Endothelial cell of umbilical vein (primary cell): Measurements from ENCODE around the gene PARK7. TPM values are rescaled to one million over a fixed set of nuclear protein-coding genes. Genes with fewer than 3 reads are reported as not detected.

Source experiments
- BruUV-seq: library from RNA; stranded (reverse); fragments of 400-500 nt; replicated peaks from 2 replicates; lab custom pipeline; 2021; lab: Mats Ljungman, UMichigan
- CTCF ChIA-PET: fragments of 300-600, 350-600 bp; sonication (Branson Sonifier 250); formaldehyde crosslinking; loops from one replicate; lab custom pipeline; 2021; ENCODE audit warnings: antibody characterized with exemption, inconsistent platforms; lab: Charles Lee
- POLR2A ChIA-PET: fragments of 300-600, 350-600 bp; sonication (Branson Sonifier 250); formaldehyde crosslinking; loops from one replicate; lab custom pipeline; 2021; ENCODE audit warnings: antibody characterized with exemption, inconsistent platforms; lab: Charles Lee
- DNase-seq: peaks from one replicate; pipeline ENCODE4 v3.0.0-alpha.2; 2011; ENCODE audit warnings: low read depth, low spot score
- FAIRE-seq: peaks from 2 replicates; lab custom pipeline; 2011; peaks lifted over from hg19 to GRCh38; lab: Jason Lieb, UNC
- H2AFZ ChIP-seq: 2 replicates; pipeline ENCODE4 v1.6.0; 2012; ENCODE audit warnings: low read depth, low read length, control low read depth, inconsistent platforms
- H3K27ac ChIP-seq: 2 replicates; pipeline ENCODE4 v1.5.1; 2011; ENCODE audit warnings: low read depth, mild to moderate bottlenecking, control low read depth, low read length, moderate library complexity; ENCODE audit not compliant: insufficient read depth
- H3K27me3 ChIP-seq, 2 experiments: 2 replicates each; pipeline versions ENCODE4 v1.6.0 to v1.6.1; 2011; ENCODE audit warnings: low read length in 2 of 2, mixed read lengths in 1 of 2; ENCODE audit not compliant: control insufficient read depth in 2 of 2, insufficient read depth in 2 of 2
- H3K36me3 ChIP-seq, 2 experiments: 2 replicates in 1 of 2; 3 replicates in 1 of 2; pipeline ENCODE4 v1.5.1; 2011; ENCODE audit warnings: low read length in 2 of 2, mild to moderate bottlenecking in 1 of 2, moderate library complexity in 1 of 2; ENCODE audit not compliant: control insufficient read depth in 2 of 2, insufficient read depth in 2 of 2; ENCODE audit errors: extremely low read depth in 1 of 2
- H3K4me1 ChIP-seq: 3 replicates; pipeline ENCODE4 v1.5.1; 2011; ENCODE audit warnings: mild to moderate bottlenecking, low read length; ENCODE audit not compliant: control insufficient read depth, insufficient read depth; ENCODE audit errors: extremely low read depth
- H3K4me2 ChIP-seq: 2 replicates; pipeline ENCODE4 v1.6.1; 2011; ENCODE audit warnings: low read length, control low read depth, mixed read lengths; ENCODE audit not compliant: insufficient read depth
- H3K4me3 ChIP-seq, 3 experiments: fragments of 200-600 bp in 1 of 3; sonication (generic), shearing (Covaris generic) in 1 of 3; replicated peaks in 1 of 3; 2 replicates each; pipeline ENCODE4 v1.5.1; 2011 to 2016; ENCODE audit warnings: control low read depth in 3 of 3, low read length in 3 of 3, mild to moderate bottlenecking in 2 of 3, inconsistent platforms in 1 of 3, low read depth in 1 of 3, moderate library complexity in 1 of 3; ENCODE audit not compliant: insufficient read depth in 1 of 3
- H3K79me2 ChIP-seq: 2 replicates; pipeline ENCODE4 v1.6.0; 2012; ENCODE audit warnings: low read length, inconsistent platforms; ENCODE audit not compliant: control insufficient read depth, insufficient read depth
- H3K9ac ChIP-seq: replicated peaks from 2 replicates; pipeline ENCODE3; 2011; ENCODE audit warnings: low read length, control low read depth; ENCODE audit not compliant: insufficient read depth; ENCODE audit errors: extremely low read depth
- H3K9me1 ChIP-seq: replicated peaks from 3 replicates; pipeline ENCODE4 v1.6.0; 2011; ENCODE audit warnings: mild to moderate bottlenecking, low read length; ENCODE audit not compliant: control insufficient read depth, insufficient read depth; ENCODE audit errors: extremely low read depth
- H3K9me3 ChIP-seq: replicated peaks from 2 replicates; pipeline ENCODE4 v1.5.1; 2012; ENCODE audit warnings: low read length, inconsistent platforms; ENCODE audit not compliant: control insufficient read depth, insufficient read depth
- H4K20me1 ChIP-seq: replicated peaks from 2 replicates; pipeline ENCODE3; 2011; ENCODE audit warnings: mild to moderate bottlenecking, low read length; ENCODE audit not compliant: control insufficient read depth, insufficient read depth; ENCODE audit errors: extremely low read depth
- CTCF ChIP-seq, 2 donors: IDR thresholded peaks; 1 replicate in 1 of 2; 2 replicates in 1 of 2; pipeline ENCODE4 v1.5.1; 2011; ENCODE audit warnings: low read length in 2 of 2, mild to moderate bottlenecking in 2 of 2, moderate library complexity in 2 of 2, control low read depth in 1 of 2, inconsistent platforms in 1 of 2, low read depth in 1 of 2; ENCODE audit not compliant: insufficient read depth in 1 of 2; ENCODE audit errors: extremely low read depth in 1 of 2
- FOS ChIP-seq: IDR thresholded peaks from 2 replicates; pipeline ENCODE4 v1.6.1; 2011; ENCODE audit warnings: mild to moderate bottlenecking, low read length, moderate library complexity, borderline replicate concordance; ENCODE audit not compliant: insufficient read depth
- GATA2 ChIP-seq: IDR thresholded peaks from 2 replicates; pipeline ENCODE4 v1.7.0; 2011; ENCODE audit warnings: low read depth, mild to moderate bottlenecking, moderate library complexity, mixed read lengths, low read length; ENCODE audit not compliant: insufficient read length, insufficient read depth
- JUN ChIP-seq: IDR thresholded peaks from 2 replicates; pipeline ENCODE4 v1.6.1; 2011; ENCODE audit warnings: borderline replicate concordance, low read depth; ENCODE audit not compliant: insufficient read length, insufficient read depth
- POLR2A ChIP-seq: IDR thresholded peaks from 2 replicates; pipeline ENCODE4 v1.6.1; 2012; ENCODE audit warnings: low read depth, mild to moderate bottlenecking, control low read depth, low read length
- POLR2AphosphoS5 ChIP-seq: IDR thresholded peaks from 2 replicates; pipeline ENCODE4 v1.6.1; 2012; ENCODE audit warnings: low read depth, mild to moderate bottlenecking, control low read depth, low read length, moderate library complexity; ENCODE audit not compliant: insufficient read depth
- dilution Hi-C: fragments of 300-500 bp; cut with MboI; formaldehyde crosslinking; loops from one replicate; pipeline ENCODE4 v1.15.0; 2019; ENCODE audit warnings: low sequenced_read_pairs; ENCODE audit not compliant: extremely low pct_ligation_motif_present
- intact Hi-C: fragments of 100-400 bp; cut with micrococcal nuclease; formaldehyde crosslinking; loops from one replicate; pipeline ENCODE4 v1.10.0; 2022
- polyA plus RNA-seq, 4 experiments: library from polyadenylated mRNA; depleted of rRNA in 3 of 4; stranded (reverse) in 3 of 4; unstranded in 1 of 4; fragments of >200 nt; gene quantifications; 2 replicates each; pipeline versions ENCODE4 v1.2.1 to v1.2.3, GENCODE V29; 2011 to 2012; ENCODE audit warnings: missing spikeins in 1 of 4
- total RNA-seq: library from RNA; stranded (reverse); gene quantifications from 2 replicates; pipeline ENCODE4 v1.2.3, GENCODE V29; 2021
- TF ChIP-seq, protein P1 (sequence below): IDR thresholded peaks from 2 replicates; pipeline ENCODE4 v1.6.1; 2011; ENCODE audit not compliant: insufficient read depth, insufficient read length

Gene PARK7
- total and polyA plus RNA-seq, 2 donors (not counting 3 experiments of a cell fraction or from before 2014, with no cell fraction given), result 203 to 294 TPM

GRCh38 chr1:7930645-7931445 lies 30.7 kb upstream of the PARK7 start:
- FAIRE-seq (no peak), DNase-seq (no peak)
- no peaks in the 10 kb centered on the region for H3K36me3 ChIP-seq
- BruUV-seq, result no TSS peak
- H2AFZ ChIP-seq, result no peak overlapping the region
- no peak overlapping the region for H3K4me2 ChIP-seq
- no peaks in the 10 kb centered on the region for H3K9me1 ChIP-seq
- TF ChIP-seq POLR2A, result no peak
- TF ChIP-seq, protein P1, sequence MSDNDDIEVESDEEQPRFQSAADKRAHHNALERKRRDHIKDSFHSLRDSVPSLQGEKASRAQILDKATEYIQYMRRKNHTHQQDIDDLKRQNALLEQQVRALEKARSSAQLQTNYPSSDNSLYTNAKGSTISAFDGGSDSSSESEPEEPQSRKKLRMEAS, result no peak
- no peak for TF ChIP-seq CTCF (IDR thresholded peaks at IDR 0.05; ENCODE audit: extremely low read depth in 1 of 2, insufficient read depth in 1 of 2, low read depth in 1 of 2, low read length in 2 of 2)
- TF ChIP-seq FOS, result no peak
- TF ChIP-seq GATA2, result no peak
- no peak for TF ChIP-seq JUN
- TF ChIP-seq POLR2AphosphoS5, result no peak
- ChIA-PET CTCF (no interaction called here), POLR2A (no interaction called here)
- intact Hi-C loops, result no loop called here
- H3K27me3 ChIP-seq, result peaks cover 12 to 15% of the 10 kb centered on the region in 2 experiments
- H3K27ac ChIP-seq, result no peak overlapping the region
- dilution Hi-C loops, result no loop called here
- no peak overlapping the region for H3K4me3 ChIP-seq
- no peaks in the 10 kb centered on the region for H3K79me2 ChIP-seq
- H3K9ac ChIP-seq, result no peak overlapping the region
- H4K20me1 ChIP-seq, result no peaks in the 10 kb centered on the region
- H3K4me1 ChIP-seq, result no peaks in the 10 kb centered on the region
- no peaks in the 10 kb centered on the region for H3K9me3 ChIP-seq
